ENCODE measurements around the gene IDI1.

Gene IDI1

DNA sequence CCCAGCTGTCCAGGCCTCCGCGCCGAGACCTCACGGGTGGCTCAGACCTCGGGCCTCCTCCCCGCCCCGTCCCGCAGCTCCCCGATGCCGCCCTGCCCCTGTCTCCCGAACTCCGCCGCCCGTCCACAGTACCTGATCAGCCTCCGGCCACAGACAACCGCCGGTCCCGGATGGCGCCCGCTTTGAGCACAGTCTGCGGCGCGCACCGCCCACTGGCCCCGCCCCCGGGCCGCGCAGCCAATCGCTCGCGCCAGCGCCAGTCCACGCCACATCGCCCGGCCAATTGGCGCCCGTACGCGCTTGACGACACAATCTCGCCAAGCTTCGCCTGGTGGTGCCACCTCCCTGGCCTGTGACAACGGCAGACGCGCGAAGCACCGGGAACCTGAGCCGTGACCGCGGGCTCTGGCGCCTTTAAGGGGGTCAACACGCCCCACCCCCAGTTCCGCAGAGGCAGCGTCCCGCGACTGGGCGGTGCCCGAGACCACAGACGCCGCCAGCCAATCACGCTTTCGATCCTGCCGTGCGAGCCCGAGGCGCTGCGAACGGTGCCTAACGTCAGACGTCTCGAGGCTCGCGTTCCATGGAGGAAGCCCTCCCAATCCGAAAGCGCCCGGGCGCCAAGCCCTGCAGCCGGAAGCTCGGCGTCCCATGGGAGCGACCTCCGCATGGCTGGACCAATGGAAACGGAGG lies at the start of gene IDI1:
Gene IDI1, minus strand, starts transcription at position 388 of the 693 bp plus-strand sequence. Its CDS starts 116 bp downstream, at position 272.
- Histone ChIP-seq H3K9me3 (ENCODE audit: control insufficient read depth in 1 of 2, low read length in 2 of 2) (no peaks in the 10 kb centered on the region), H3K27me3 (ENCODE audit: control insufficient read depth in 1 of 2, insufficient read depth in 2 of 2, low read length in 2 of 2) (no peaks in the 10 kb centered on the region), H3K4me1 (ENCODE audit: control insufficient read depth in 1 of 2, insufficient read depth in 2 of 2, low read length in 2 of 2) (peaks cover 24 to 34% of the 10 kb centered on the region in 2 donors), H3K9ac (ENCODE audit: low read depth in 1 of 2, low read length in 2 of 2) (peak within 1 kb of the TSS; percentile 87 to 91), H3K4me3 (ENCODE audit: low read depth in 1 of 2, low read length in 2 of 2) (peak within 1 kb of the TSS; percentile 97 to 98), H3K36me3 (ENCODE audit: control insufficient read depth in 1 of 2, insufficient read depth in 2 of 2, low read length in 2 of 2) (peaks cover 5 to 9% of the 10 kb centered on the region in 2 donors), H3K27ac (ENCODE audit: low read depth, low read length) (peak within 1 kb of the TSS; percentile 100)

- no peaks in the 10 kb centered on the region for H3K27me3 ChIP-seq (ENCODE audit: control insufficient read depth in 1 of 2, insufficient read depth in 2 of 2, low read length in 2 of 2)
- no peak overlapping the region for H3K4me3 ChIP-seq (ENCODE audit: low read depth in 1 of 2, low read length in 2 of 2)
- H3K4me1 ChIP-seq (ENCODE audit: control insufficient read depth in 1 of 2, insufficient read depth in 2 of 2, low read length in 2 of 2): no peaks in the 10 kb centered on the region
- H3K9me3 ChIP-seq (ENCODE audit: control insufficient read depth in 1 of 2, low read length in 2 of 2): no peaks in the 10 kb centered on the region
- H3K36me3 ChIP-seq (ENCODE audit: control insufficient read depth in 1 of 2, insufficient read depth in 2 of 2, low read length in 2 of 2): peaks cover 43 to 82% of the 10 kb centered on the region in 2 donors
- H3K9ac ChIP-seq (ENCODE audit: low read depth in 1 of 2, low read length in 2 of 2): no peak overlapping the region
- H3K27ac ChIP-seq (ENCODE audit: low read depth, low read length): no peak overlapping the region
These were observed 48.5 kb upstream of the IDI1 start for GRCh38 chr10:1097436-1097835.

GRCh38 chr10:1096287-1096889 lies 47.5 kb upstream of the IDI1 start:
- Histone ChIP-seq H3K4me3 (ENCODE audit: low read depth in 1 of 2, low read length in 2 of 2) (no peak overlapping the region), H3K27ac (ENCODE audit: low read depth, low read length) (no peak overlapping the region), H3K9ac (ENCODE audit: low read depth in 1 of 2, low read length in 2 of 2) (no peak overlapping the region), H3K27me3 (ENCODE audit: control insufficient read depth in 1 of 2, insufficient read depth in 2 of 2, low read length in 2 of 2) (no peaks in the 10 kb centered on the region), H3K9me3 (ENCODE audit: control insufficient read depth in 1 of 2, low read length in 2 of 2) (no peaks in the 10 kb centered on the region), H3K4me1 (ENCODE audit: control insufficient read depth in 1 of 2, insufficient read depth in 2 of 2, low read length in 2 of 2) (no peaks in the 10 kb centered on the region), H3K36me3 (ENCODE audit: control insufficient read depth in 1 of 2, insufficient read depth in 2 of 2, low read length in 2 of 2) (peaks cover 45 to 76% of the 10 kb centered on the region in 2 donors)

DNA sequence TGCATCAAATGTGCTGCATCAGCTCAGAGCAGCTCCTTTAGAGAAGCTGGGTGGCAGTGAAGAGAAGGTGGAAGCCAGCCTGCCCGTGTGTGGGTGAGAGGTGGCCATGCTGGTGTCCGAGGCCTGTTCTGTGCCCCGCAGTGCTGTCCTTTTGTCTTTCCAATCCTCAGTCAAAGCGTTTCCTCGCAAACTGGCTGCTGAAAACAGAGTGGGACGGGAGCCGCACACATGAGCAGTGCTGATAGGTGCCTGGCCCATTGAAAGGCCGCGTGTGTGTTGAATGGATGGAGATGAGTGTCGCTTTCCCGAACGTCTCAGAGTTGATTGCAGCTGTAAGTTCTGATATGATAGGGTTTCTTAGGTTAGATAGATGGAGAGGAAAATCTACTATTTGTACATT lies 46.6 kb upstream of the IDI1 start:
- Histone ChIP-seq H3K36me3 (ENCODE audit: control insufficient read depth in 1 of 2, insufficient read depth in 2 of 2, low read length in 2 of 2) (peaks cover 45 to 80% of the 10 kb centered on the region in 2 donors), H3K4me1 (ENCODE audit: control insufficient read depth in 1 of 2, insufficient read depth in 2 of 2, low read length in 2 of 2) (no peaks in the 10 kb centered on the region), H3K27ac (ENCODE audit: low read depth, low read length) (no peak overlapping the region), H3K9ac (ENCODE audit: low read depth in 1 of 2, low read length in 2 of 2) (no peak overlapping the region), H3K9me3 (ENCODE audit: control insufficient read depth in 1 of 2, low read length in 2 of 2) (no peaks in the 10 kb centered on the region), H3K4me3 (ENCODE audit: low read depth in 1 of 2, low read length in 2 of 2) (no peak overlapping the region), H3K27me3 (ENCODE audit: control insufficient read depth in 1 of 2, insufficient read depth in 2 of 2, low read length in 2 of 2) (no peaks in the 10 kb centered on the region)

- Histone ChIP-seq H3K36me3 (ENCODE audit: control insufficient read depth in 1 of 2, insufficient read depth in 2 of 2, low read length in 2 of 2) (peaks cover 42 to 80% of the 10 kb centered on the region in 2 donors), H3K27me3 (ENCODE audit: control insufficient read depth in 1 of 2, insufficient read depth in 2 of 2, low read length in 2 of 2) (no peaks in the 10 kb centered on the region), H3K4me1 (ENCODE audit: control insufficient read depth in 1 of 2, insufficient read depth in 2 of 2, low read length in 2 of 2) (no peaks in the 10 kb centered on the region), H3K27ac (ENCODE audit: low read depth, low read length) (no peak overlapping the region), H3K9ac (ENCODE audit: low read depth in 1 of 2, low read length in 2 of 2) (no peak overlapping the region), H3K9me3 (ENCODE audit: control insufficient read depth in 1 of 2, low read length in 2 of 2) (no peaks in the 10 kb centered on the region), H3K4me3 (ENCODE audit: low read depth in 1 of 2, low read length in 2 of 2) (no peak overlapping the region)
These were observed 45.5 kb upstream of the IDI1 start for GRCh38 chr10:1094112-1095057.

DNA sequence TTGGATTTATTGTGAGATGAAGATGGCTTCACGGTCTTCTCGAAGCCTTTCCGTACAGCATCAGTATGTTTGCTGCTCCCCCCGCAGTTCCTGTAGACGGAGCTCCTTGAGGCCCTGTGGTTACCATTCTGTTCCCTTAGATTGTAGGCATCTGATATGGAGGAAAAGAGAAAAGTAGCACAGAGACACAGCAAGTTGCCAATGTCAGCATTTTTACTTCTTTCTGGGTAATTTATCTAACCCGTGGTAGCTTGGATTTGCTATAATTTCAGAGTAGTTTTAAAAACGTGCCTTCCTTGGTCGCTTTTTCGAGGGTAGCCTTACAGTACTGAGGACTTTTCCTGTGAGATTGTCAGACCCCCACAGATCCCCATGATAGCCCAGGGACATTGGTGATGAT lies 44.8 kb upstream of the IDI1 start:
- Histone ChIP-seq H3K27me3 (ENCODE audit: control insufficient read depth in 1 of 2, insufficient read depth in 2 of 2, low read length in 2 of 2) (no peaks in the 10 kb centered on the region), H3K9ac (ENCODE audit: low read depth in 1 of 2, low read length in 2 of 2) (no peak overlapping the region), H3K4me1 (ENCODE audit: control insufficient read depth in 1 of 2, insufficient read depth in 2 of 2, low read length in 2 of 2) (no peaks in the 10 kb centered on the region), H3K9me3 (ENCODE audit: control insufficient read depth in 1 of 2, low read length in 2 of 2) (no peaks in the 10 kb centered on the region), H3K27ac (ENCODE audit: low read depth, low read length) (no peak overlapping the region), H3K36me3 (ENCODE audit: control insufficient read depth in 1 of 2, insufficient read depth in 2 of 2, low read length in 2 of 2) (peaks cover 38 to 80% of the 10 kb centered on the region in 2 donors), H3K4me3 (ENCODE audit: low read depth in 1 of 2, low read length in 2 of 2) (no peak overlapping the region)

DNA sequence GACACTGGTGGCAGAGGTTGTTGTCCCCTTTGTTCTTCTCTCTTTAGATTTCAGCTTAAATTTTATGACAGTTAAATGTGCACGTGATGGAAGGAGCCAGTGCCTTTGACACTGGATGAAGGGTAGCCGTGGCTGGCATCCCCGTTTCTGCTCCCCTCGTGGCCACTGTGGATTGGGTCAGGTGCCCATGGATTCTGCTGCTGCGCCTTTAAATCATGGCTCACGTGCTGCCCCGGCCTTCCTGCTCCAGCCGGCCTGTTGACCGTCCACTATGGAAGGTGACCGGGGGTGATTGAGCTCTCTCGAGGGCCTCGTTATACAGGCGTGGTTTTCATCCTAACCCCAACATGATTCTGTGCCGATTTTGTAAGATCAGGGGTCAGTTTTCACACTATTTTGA lies 41.8 kb upstream of the IDI1 start:
- Histone ChIP-seq H3K4me3 (ENCODE audit: low read depth in 1 of 2, low read length in 2 of 2) (no peak overlapping the region), H3K36me3 (ENCODE audit: control insufficient read depth in 1 of 2, insufficient read depth in 2 of 2, low read length in 2 of 2) (peaks cover 45 to 83% of the 10 kb centered on the region in 2 donors), H3K27me3 (ENCODE audit: control insufficient read depth in 1 of 2, insufficient read depth in 2 of 2, low read length in 2 of 2) (no peaks in the 10 kb centered on the region), H3K27ac (ENCODE audit: low read depth, low read length) (no peak overlapping the region), H3K9me3 (ENCODE audit: control insufficient read depth in 1 of 2, low read length in 2 of 2) (no peaks in the 10 kb centered on the region), H3K4me1 (ENCODE audit: control insufficient read depth in 1 of 2, insufficient read depth in 2 of 2, low read length in 2 of 2) (no peaks in the 10 kb centered on the region), H3K9ac (ENCODE audit: low read depth in 1 of 2, low read length in 2 of 2) (no peak overlapping the region)

DNA sequence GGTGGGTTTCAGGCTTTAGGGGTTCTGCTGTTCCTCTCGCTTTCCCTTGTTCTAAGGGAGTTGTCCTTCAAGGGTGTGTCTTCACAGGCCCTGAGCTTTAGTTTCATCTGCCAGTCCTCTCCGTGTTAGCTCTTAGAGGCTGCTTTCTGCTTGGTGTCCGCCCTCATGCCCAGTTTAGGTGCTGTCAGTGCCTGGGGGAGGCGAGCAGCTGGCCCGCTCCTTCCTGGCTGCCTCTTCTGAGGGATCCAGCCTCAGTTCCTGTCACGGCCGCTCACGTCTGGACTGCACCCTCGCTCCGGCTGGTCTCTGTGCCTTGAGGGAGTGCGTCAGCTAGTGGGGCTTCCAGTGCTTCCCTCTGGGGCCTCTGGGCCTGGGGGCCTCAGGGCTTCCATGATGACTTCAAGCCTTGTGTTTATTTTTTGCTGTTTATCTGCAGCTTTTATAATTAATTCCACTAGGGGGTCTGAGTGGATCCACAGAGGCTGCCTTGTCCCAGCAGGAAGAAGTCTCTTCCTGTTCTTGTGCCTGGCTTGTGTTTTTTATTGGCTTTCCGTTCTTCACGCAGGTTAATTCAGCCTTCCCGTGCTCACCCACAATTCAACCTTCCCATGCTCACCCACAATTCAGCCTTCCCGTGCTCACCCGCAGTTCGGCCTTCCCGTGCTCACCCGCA lies 40.2 kb upstream of the IDI1 start:
- Histone ChIP-seq H3K27ac (ENCODE audit: low read depth, low read length) (no peak overlapping the region), H3K9ac (ENCODE audit: low read depth in 1 of 2, low read length in 2 of 2) (no peak overlapping the region), H3K36me3 (ENCODE audit: control insufficient read depth in 1 of 2, insufficient read depth in 2 of 2, low read length in 2 of 2) (peaks cover 42 to 83% of the 10 kb centered on the region in 2 donors), H3K4me3 (ENCODE audit: low read depth in 1 of 2, low read length in 2 of 2) (no peak overlapping the region), H3K4me1 (ENCODE audit: control insufficient read depth in 1 of 2, insufficient read depth in 2 of 2, low read length in 2 of 2) (no peaks in the 10 kb centered on the region), H3K27me3 (ENCODE audit: control insufficient read depth in 1 of 2, insufficient read depth in 2 of 2, low read length in 2 of 2) (no peaks in the 10 kb centered on the region), H3K9me3 (ENCODE audit: control insufficient read depth in 1 of 2, low read length in 2 of 2) (no peaks in the 10 kb centered on the region)

- Histone ChIP-seq H3K9me3 (ENCODE audit: control insufficient read depth in 1 of 2, low read length in 2 of 2) (no peaks in the 10 kb centered on the region), H3K36me3 (ENCODE audit: control insufficient read depth in 1 of 2, insufficient read depth in 2 of 2, low read length in 2 of 2) (peaks cover 47 to 95% of the 10 kb centered on the region in 2 donors), H3K9ac (ENCODE audit: low read depth in 1 of 2, low read length in 2 of 2) (no peak overlapping the region), H3K27ac (ENCODE audit: low read depth, low read length) (no peak overlapping the region), H3K4me1 (ENCODE audit: control insufficient read depth in 1 of 2, insufficient read depth in 2 of 2, low read length in 2 of 2) (no peaks in the 10 kb centered on the region), H3K4me3 (ENCODE audit: low read depth in 1 of 2, low read length in 2 of 2) (no peak overlapping the region), H3K27me3 (ENCODE audit: control insufficient read depth in 1 of 2, insufficient read depth in 2 of 2, low read length in 2 of 2) (no peaks in the 10 kb centered on the region)
These were observed 37.9 kb upstream of the IDI1 start for GRCh38 chr10:1086787-1087186.
